Testis (tissue), 2 donors: Measurements from ENCODE around the gene XRN2.

ENCODE experiments used
- POLR2A ChIP-seq: fragments of 450-650 bp; IDR thresholded peaks from one replicate; pipeline ENCODE4 v1.6.1; 2017; ENCODE audit warnings: antibody characterized with exemption, mild to moderate bottlenecking, moderate library complexity
- TF ChIP-seq, protein P1 (sequence below), 3 experiments: fragments of 450-650 bp in 2 of 3; fragments of 200-600 bp in 1 of 3; sonication (generic) in 1 of 3; IDR thresholded peaks; one replicate each; pipeline ENCODE4 v1.5.1; 2016 to 2019; ENCODE audit warnings: antibody characterized with exemption in 3 of 3, mild to moderate bottlenecking in 2 of 3, moderate library complexity in 1 of 3

DNA sequence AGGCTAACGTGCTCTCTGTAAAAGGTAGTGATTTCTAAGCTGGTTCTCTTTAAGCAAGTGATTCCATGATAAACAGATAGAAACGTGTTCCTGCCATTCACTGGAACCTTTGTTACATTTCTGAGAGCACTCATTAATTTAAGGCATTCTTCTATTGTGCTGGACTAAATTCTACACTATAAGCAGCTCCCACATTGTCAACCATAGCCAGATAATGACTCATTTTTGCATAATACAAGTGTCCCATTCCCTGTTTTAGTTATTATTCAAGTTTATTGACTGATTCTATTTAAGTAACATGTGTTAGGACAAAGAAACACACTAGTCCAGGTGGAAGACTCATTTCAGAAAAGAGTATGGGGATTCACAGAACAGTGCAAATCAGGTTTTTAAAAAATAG, 13.5 kb upstream of the XRN2 start:
- TF ChIP-seq, protein P1, sequence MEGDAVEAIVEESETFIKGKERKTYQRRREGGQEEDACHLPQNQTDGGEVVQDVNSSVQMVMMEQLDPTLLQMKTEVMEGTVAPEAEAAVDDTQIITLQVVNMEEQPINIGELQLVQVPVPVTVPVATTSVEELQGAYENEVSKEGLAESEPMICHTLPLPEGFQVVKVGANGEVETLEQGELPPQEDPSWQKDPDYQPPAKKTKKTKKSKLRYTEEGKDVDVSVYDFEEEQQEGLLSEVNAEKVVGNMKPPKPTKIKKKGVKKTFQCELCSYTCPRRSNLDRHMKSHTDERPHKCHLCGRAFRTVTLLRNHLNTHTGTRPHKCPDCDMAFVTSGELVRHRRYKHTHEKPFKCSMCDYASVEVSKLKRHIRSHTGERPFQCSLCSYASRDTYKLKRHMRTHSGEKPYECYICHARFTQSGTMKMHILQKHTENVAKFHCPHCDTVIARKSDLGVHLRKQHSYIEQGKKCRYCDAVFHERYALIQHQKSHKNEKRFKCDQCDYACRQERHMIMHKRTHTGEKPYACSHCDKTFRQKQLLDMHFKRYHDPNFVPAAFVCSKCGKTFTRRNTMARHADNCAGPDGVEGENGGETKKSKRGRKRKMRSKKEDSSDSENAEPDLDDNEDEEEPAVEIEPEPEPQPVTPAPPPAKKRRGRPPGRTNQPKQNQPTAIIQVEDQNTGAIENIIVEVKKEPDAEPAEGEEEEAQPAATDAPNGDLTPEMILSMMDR (IDR thresholded peaks at IDR 0.05): no peak
- no peak for TF ChIP-seq POLR2A
